ENCODE measurements around the gene C11orf91.
"Not testable (repeated sequence)": the region's sequence is repeated elsewhere in the genome, so short reads cannot be mapped to it uniquely, and the experiment has no call there.

C11orf91 gene

DNA sequence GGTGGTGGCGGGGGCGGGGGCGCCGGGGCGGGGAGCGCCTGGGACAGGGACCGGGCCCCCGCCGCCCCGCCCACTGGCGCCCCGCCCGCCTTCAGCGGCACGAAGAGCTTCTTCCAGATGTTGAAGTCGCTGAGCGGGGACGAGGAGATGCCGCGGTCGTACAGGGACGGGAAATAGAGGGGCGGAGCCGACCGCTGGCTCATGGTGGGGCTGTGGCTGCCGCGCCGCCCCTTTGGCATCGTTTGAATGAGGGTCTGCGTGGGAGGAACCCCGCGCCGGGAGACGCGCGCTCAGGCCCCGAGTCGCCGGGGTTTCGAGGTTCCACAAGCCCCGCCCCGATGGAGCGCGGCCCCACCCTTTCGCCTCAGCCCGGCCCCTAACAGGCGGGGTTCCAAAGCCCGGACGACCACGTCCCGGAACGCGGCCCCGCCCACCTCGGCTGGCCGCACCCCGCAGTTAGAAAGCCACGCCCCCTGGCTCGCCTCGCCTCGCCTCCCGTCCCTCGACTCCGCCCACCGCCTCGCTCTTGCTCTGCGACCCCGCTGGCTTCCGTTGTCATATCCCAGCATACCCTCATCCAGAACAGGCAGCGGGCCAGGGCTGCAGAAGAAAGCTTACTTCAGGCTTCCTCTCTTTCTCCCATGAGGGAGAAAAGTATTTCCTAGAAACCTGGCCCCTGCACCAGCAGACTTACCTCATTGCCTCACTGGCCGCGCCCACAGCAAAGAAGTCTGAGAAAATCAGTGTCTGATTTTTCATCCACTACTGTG, at the start of gene C11orf91:
Gene C11orf91 (minus strand): TSS at position 325 of the 770 bp plus-strand sequence. CDS start 86 bp downstream, at position 239.
- DNase-seq: peak; percentile 70

DNA sequence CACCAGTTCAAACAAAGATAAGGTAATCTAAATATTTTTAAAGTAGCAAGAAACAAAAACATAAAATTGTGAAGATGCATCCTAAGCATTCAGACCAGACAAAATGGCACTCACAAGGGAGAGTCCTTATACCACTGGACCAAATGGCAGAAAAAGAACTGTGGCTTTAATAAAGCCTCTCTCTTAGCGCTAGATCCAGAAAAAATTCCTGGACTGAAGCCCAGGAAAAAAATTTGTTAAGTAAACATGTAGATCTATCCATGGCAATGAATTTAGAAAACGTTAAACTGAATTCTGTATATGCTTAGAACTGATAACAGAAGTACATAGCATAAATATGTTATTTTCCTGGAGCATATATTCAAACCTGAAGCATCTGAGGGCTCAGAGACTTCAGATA, 47.4 kb upstream of the C11orf91 start:
- DNase-seq: no peak

- no peak for DNase-seq
These were observed 42.7 kb upstream of the C11orf91 start for GRCh38 chr11:33743291-33743690.

GRCh38 chr11:33742249-33742851, 41.7 kb upstream of the C11orf91 start:
- DNase-seq: no peak

- no peak for DNase-seq
These were observed 41.2 kb upstream of the C11orf91 start for GRCh38 chr11:33741806-33742205.

DNA sequence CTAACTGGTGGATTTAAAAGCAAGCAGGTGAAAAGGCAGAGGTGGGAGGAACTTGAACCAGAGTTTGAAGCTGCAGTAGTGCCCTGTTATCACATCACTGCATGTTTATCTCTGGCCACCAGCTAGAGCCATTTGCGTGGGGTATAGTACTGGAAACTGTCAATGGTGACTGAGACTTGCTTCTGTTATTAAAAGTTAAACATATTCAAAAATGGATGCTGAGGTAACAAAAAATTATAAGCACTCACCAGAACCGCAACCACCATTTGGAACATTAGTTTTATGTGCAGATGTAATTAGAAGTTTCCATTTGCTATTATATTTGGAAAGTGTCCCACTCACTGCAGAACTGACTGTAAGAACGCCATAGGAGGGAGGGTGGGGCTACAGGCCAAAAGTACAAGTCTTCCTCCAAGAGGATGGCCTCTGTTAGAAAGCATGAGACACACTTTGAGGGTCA, 36.8 kb upstream of the C11orf91 start:
- no peak for DNase-seq

- DNase-seq: peak; percentile 63
These were observed 35.7 kb upstream of the C11orf91 start, which contains the start of gene CD59 for GRCh38 chr11:33736148-33736812. TSS of gene CD59 (minus strand) at chr11:33736423. CDS start at chr11:33722445, 13,978 bp downstream.

DNA sequence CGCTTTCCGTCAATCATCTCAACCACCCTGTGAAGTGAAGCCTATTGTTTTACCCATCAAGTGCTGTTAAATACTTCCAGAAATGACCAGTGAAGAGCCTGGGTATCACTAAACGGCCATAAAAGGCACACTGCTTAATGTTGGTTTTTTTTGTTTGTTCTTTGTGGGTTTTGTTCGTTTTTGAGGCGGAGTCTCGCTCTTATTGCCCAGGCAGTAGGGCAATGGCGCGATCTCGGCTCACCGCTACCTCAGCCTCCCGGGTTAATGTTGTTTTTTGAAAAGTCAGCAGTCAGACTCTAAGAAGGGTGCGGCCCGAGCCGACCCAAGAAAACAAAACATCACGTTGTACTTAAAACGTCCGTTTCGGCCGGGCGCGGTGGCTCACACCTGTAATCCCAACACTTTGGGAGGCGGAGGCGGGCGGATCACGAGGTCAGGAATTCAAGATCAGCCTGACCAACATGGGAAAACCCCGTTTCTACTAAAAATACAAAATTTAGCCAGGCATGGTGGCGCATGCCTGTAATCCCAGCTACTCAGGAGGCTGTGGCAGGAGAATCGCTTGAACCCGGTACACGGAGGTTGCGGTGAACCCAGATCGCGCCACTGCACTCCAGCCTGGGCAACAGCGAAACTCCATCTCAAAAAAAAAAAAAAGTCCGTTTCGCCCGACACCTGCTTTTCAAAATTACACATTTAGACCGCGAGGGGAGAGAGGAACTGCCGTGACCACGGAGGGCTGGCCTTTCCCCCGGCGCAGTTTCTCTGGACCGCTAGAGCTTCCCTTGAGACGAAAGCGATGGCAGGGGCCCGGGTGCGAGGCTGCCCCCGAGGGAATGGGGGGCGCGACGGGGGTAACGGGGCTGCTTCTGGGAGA, 34.9 kb upstream of the C11orf91 start:
- DNase-seq: no peak

DNA sequence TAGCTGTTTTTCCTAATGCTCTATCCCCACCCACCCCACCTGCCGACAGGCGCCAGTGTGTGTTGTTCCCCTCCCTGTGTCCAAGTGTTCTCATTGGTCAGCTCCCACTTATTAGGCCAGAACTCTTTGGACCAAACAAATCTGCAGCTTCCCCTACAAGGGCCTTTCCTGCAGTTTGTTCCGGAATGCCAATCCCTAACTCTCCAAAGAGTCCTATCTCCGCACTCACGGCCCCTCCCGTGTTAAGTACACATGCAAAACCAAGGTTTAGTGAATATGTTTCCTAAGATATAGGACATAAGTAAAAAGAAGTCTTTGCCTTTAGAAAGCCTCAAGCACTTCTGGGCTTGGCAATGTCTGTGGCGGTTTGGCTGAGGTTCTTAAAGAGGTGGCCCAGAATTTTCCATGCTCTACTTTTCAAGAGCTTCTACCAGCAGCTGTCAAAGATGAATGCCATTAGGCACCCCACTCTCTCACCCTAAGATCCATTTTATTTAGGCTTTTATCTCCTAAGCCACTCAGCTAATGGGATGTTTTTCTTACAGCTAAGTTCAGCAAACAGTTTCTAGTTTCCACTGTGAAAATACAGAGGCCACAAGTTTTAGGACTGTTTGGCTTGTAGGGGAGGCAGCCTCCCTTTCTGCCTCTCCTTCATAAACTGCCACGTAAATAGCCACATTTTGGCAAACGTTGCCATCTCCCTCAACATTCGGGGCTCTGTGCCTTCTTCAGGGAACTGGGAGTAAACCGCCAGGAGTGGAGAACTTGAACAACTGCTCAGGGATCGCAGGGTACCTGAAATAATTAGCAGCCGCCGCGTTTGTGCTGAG, 34.0 kb upstream of the C11orf91 start:
- no peak for DNase-seq

GRCh38 chr11:33733980-33734379, 33.4 kb upstream of the C11orf91 start:
- no peak for DNase-seq

DNA sequence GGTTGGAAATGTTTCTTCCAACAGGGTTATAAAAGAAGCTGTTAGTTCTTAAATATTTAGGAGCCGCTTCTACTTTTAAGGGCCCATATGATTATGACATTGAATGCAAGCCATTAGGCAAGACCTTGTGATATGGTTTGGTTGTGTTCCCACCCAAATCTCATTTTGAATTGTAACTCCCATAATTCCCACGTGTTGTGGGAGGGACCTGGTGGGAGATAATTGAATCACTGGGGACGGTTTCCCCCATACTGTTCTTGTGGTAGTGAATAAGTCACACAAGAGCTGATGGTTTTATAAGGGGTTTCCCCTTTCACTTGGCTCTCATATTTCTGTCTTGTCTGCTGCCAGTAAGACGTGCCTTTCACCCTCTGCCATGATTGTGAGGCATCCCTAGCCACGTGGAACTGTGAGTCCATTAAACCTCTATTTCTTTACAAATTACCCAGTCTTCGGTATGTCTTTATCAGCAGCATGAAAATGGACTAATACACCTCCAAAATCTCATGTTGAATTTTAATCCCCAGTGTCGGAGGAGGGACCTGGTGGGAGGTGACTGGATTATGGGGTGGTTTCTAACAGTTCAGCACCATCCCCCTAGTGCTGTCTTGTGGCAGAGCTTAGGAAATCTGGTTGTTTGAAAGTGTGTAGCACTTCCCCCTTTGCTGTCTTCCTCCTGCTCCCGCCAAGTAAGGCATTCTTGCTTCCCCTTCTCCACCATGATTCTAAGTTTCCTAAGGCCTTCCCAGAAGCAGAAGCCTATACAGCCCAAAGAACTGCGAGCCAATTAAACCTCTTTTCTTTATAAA, 31.3 kb upstream of the C11orf91 start:
- DNase-seq: no peak

- no peak for DNase-seq
These were observed 30.1 kb upstream of the C11orf91 start for GRCh38 chr11:33730716-33731115.

DNA sequence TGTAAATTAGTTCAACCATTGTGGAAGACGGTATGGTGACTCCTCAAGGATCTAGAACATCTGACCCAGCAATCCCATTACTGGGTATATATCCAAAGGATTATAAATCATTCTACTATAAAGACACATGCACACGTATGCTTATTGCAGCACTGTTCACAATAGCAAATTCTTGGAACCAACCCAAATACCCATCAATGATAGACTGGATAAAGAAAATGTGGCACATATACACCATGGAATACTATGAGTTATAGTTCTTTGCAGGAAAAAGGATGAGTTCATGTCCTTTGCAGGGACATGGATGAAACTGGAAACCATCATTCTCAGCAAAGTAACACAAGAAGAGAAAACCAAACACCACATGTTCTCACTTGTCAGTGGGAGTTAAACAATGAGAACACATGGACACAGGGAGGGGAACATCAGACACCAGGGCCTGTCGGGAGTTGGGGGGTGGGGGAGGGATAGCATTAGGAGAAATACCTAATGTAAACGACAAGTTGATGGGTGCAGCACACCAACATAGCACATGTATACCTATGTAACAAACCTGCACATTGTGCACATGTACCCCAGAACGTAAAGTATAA, 28.5 kb upstream of the C11orf91 start:
- DNase-seq: not testable (repeated sequence)

GRCh38 chr11:33727539-33727938, 26.9 kb upstream of the C11orf91 start:
- not testable (repeated sequence) for DNase-seq

GRCh38 chr11:33725496-33725895, 24.9 kb upstream of the C11orf91 start:
- DNase-seq: no peak

DNA sequence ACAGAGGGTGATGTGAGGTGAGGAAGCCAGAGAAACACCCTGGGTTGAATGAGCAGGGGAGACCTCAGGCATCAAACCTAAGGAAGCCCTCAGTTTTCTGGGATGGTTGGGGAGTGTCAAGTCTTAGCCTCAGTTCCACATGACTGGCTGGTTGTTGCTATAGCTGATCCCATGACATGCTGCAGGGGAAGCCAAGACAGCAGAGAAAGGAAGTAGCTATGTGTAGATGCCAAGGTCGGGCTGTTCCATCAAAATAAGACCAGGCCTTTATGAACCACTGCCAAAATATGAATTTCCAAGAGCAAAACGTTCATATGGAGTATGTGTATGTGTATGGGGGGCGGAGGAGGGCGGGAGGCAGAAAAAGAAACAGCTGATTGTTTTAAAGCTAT, 24.0 kb upstream of the C11orf91 start:
- DNase-seq: no peak

DNA sequence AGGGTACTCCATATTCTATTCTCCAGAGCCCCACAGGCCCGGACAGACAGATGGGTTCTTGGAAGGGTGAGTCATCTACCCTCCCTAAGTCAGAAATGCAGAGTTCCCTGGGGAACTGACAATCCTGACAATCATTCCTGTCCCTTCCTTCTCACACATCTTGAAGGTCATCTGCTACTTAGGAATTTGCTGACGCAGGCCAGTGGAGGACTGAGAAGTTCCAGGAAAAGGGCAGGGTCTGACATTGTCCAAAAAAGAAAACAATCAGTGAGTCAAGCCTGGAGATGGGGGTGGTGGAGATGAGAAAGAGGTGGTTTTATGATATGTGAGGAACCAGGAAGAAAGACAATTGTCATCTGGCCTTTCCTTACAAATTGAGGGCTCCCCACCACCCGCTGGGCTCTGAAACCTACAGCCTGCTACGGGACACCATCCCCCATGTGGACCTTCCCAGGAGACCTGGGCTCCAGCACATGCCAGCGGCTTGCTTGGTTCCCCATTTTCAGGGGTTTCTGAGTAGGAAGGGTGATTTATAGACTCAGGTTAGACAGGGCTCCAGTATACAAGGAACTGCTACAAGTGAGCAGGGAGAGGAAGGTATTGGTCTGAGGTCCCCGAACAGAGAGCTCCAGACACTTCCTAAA, 22.7 kb upstream of the C11orf91 start:
- DNase-seq: no peak

DNA sequence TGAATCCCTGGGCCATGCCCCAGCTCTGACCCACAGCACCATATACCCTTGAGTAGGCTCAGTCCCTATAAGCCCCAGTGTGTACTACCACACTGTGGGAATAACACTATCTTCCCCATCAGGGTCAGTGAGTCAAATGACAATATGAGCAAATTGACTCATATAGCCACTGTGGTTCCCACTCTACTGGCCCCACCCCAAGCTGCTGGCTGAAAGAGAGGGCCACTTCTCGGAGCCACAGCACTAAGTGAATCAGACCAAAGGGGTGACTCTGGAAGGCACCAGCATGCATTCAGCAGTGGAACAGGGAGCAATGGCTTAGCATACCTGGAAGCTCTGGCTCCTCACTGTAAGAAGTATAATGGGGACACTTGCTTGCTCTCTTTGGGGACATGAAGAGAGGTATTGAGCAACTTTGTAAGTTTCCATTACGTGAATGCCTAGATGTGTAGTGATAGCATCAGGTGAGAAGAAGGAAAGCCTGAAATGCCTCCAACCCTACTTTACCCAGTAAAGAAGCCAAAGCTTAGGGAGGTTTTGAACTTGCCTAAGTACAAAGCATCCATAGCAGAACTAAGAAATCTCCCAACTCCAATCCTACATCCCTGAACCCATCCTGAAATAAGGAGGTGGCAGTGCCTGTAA, 22.1 kb upstream of the C11orf91 start:
- DNase-seq: no peak

DNA sequence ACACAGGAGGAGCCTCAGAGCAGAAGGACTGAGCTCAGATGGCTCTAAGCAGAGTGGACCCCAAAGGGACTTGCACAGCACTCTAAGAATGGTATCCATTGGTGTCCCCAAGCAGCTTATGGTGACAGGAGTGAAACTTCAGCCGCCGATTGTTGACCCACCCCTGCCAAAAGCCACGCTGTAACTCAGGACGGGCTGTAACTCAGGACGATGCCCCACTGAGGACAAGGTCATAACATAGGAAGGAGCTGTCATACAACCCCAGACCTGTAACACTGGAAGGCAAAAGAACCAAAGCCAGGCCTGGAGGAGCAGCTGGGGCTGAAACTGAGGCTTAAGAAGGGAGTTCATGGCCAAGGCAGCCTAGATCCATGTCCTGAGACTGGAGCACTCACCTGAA, 21.4 kb upstream of the C11orf91 start:
- DNase-seq: no peak
